Osteoblast (primary cell): ENCODE data around the gene DDR1. TPM values are rescaled to one million over a fixed set of nuclear protein-coding genes. Genes with fewer than 3 reads are reported as not detected.
"Not testable (repeated sequence)": the region's sequence is repeated elsewhere in the genome, so short reads cannot be mapped to it uniquely, and the experiment has no call there.

Experiments
- DNase-seq: peaks from one replicate; pipeline ENCODE4 v3.0.0; 2011; ENCODE audit warnings: low spot score, mixed read lengths; ENCODE audit not compliant: insufficient read length; ENCODE audit errors: missing footprints
- H2AFZ ChIP-seq: 2 replicates; pipeline ENCODE4 v1.6.0; 2011; ENCODE audit warnings: mild to moderate bottlenecking, low read length
- H3K27ac ChIP-seq: 2 replicates; pipeline ENCODE4 v1.5.1; 2011; ENCODE audit warnings: mild to moderate bottlenecking, low read depth, low read length, moderate library complexity
- H3K27me3 ChIP-seq: 2 replicates; pipeline ENCODE4 v1.6.0; 2012; ENCODE audit warnings: mild to moderate bottlenecking, control low read depth, inconsistent platforms, low read length, moderate library complexity; ENCODE audit not compliant: insufficient read depth
- H3K36me3 ChIP-seq: 2 replicates; pipeline ENCODE4 v1.5.1; 2011; ENCODE audit warnings: mild to moderate bottlenecking, low read length, control low read depth, moderate library complexity; ENCODE audit not compliant: insufficient read depth
- H3K4me1 ChIP-seq: 2 replicates; pipeline ENCODE4 v1.5.1; 2011; ENCODE audit warnings: mild to moderate bottlenecking, low read length, control low read depth, moderate library complexity; ENCODE audit not compliant: insufficient read depth
- H3K4me2 ChIP-seq: 2 replicates; pipeline ENCODE4 v1.6.0; 2011; ENCODE audit warnings: mild to moderate bottlenecking, low read length; ENCODE audit not compliant: insufficient read depth
- H3K4me3 ChIP-seq: fragments of 200-600 bp; sonication (generic); 3 replicates; pipeline ENCODE4 v1.5.1; 2012; ENCODE audit warnings: mild to moderate bottlenecking, low read length, inconsistent platforms; ENCODE audit not compliant: insufficient read depth
- H3K79me2 ChIP-seq: 2 replicates; pipeline ENCODE4 v1.6.0; 2012; ENCODE audit warnings: mild to moderate bottlenecking, low read length, control low read depth, inconsistent platforms; ENCODE audit not compliant: insufficient read depth
- H3K9me3 ChIP-seq: 2 replicates; pipeline ENCODE4 v1.5.1; 2011; ENCODE audit warnings: low read depth, low read length, control low read depth
- H4K20me1 ChIP-seq: 2 replicates; pipeline ENCODE4 v1.6.0; 2012; ENCODE audit warnings: mild to moderate bottlenecking, low read length, control low read depth; ENCODE audit not compliant: insufficient read depth
- total RNA-seq: library from RNA; depleted of rRNA; stranded (reverse); fragments of >200 nt; gene quantifications from 2 replicates; pipeline ENCODE4 v1.2.3, GENCODE V29; 2012
- TF ChIP-seq, protein P1 (sequence below): IDR thresholded peaks from 2 replicates; pipeline ENCODE4 v1.5.1; 2011; ENCODE audit warnings: mild to moderate bottlenecking, low read depth, low read length, moderate library complexity; ENCODE audit errors: extremely low read depth

The DDR1 gene
- total RNA-seq, 1 donor, result 22.4 TPM

- peaks cover 2% of the 10 kb centered on the region for H3K79me2 ChIP-seq
- H3K4me1 ChIP-seq, result no peaks in the 10 kb centered on the region
- no peak overlapping the region for H3K27ac ChIP-seq
- no peaks in the 10 kb centered on the region for H3K9me3 ChIP-seq
- no peak overlapping the region for H3K4me3 ChIP-seq
- H2AFZ ChIP-seq, result no peak overlapping the region
- H3K27me3 ChIP-seq, result no peaks in the 10 kb centered on the region
- peaks cover 9% of the 10 kb centered on the region for H3K36me3 ChIP-seq
- H3K4me2 ChIP-seq, result no peak overlapping the region
- H4K20me1 ChIP-seq, result no peaks in the 10 kb centered on the region
- TF ChIP-seq, protein P1, sequence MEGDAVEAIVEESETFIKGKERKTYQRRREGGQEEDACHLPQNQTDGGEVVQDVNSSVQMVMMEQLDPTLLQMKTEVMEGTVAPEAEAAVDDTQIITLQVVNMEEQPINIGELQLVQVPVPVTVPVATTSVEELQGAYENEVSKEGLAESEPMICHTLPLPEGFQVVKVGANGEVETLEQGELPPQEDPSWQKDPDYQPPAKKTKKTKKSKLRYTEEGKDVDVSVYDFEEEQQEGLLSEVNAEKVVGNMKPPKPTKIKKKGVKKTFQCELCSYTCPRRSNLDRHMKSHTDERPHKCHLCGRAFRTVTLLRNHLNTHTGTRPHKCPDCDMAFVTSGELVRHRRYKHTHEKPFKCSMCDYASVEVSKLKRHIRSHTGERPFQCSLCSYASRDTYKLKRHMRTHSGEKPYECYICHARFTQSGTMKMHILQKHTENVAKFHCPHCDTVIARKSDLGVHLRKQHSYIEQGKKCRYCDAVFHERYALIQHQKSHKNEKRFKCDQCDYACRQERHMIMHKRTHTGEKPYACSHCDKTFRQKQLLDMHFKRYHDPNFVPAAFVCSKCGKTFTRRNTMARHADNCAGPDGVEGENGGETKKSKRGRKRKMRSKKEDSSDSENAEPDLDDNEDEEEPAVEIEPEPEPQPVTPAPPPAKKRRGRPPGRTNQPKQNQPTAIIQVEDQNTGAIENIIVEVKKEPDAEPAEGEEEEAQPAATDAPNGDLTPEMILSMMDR, result no peak
- no peak for DNase-seq
Observed at GRCh38 chr6:30903236-30903635, 18.9 kb downstream of the DDR1 start.

DNA sequence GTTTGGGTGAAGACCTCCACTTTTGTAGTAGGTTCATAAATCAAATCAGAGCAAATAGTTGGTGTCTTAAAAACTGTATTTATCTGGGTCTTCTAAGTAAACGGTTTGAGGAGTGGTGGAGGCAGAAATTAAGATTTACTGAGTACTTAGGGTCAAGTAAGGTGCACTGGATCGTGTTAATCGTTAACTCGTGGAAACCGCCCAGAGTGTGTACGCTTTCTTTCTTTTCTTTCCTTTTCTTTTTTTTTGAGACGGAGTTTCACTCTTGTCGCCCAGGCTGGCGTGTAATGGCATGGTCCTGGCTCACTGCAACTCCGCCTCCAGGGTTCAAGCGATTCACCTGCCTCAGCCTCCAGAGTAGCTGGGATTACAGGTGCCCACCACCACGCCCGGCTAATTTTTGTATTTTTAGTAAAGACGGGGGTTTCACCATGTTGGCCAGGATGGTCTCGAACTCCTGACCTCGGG, 23.0 kb downstream of the DDR1 start:
- H3K4me1 ChIP-seq, H3K27me3 ChIP-seq, H3K9me3 ChIP-seq, H4K20me1 ChIP-seq, H3K27ac ChIP-seq, DNase-seq: not testable (repeated sequence)
- Histone ChIP-seq H3K4me2 (peak overlapping the region; percentile 82), H3K79me2 (peaks cover 15% of the 10 kb centered on the region), H3K36me3 (peaks cover 21% of the 10 kb centered on the region), H3K4me3 (peak overlapping the region; percentile 99), H2AFZ (peak overlapping the region; percentile 97)

DNA sequence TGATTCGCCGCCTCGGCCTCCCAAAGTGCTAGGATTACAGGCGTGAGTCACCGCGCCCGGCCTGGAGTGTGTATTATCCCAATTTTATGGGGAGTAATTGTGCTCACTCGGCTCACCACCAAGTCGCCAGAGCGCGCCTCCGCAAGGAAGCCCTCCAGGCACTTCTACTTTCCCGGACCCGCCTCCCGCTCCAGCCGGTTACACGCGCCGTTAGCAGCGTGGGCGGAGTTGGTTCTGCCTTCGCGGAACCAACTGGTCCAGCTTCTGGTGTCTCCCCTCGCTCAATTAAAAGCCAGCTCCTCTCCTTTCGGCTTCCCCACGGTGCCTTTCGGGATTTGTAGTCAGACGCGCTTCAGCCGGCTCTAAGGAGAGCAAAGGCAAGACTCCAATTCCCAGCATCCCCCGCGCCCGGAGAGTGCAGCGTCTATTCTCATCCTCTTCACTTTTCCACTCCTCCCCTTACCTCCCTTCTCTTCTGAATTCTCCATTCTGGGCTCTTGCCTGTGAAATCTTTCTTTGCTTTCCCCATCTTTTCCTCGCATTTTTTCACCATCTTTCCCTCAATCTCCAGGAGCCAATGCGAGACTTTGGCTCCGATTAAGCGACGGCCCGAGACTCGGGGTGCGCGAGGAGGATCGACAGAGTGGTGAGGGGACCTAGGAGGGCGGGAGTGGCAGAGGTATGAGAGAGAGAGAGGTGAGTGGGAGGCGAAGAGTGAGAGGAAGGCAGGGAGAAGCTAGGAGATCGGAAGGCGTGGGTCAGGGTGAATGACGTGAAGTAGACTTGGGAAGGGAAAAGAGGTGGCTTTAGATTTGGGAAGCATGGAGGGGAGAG, 23.7 kb downstream of the DDR1 start, which contains the start of gene GTF2H4:
Gene GTF2H4, plus strand, starts transcription at position 450 of the 834 bp plus-strand sequence.
- H3K36me3 ChIP-seq, result peaks cover 24% of the 10 kb centered on the region
- H3K4me3 ChIP-seq, result peak within 1 kb of the TSS; percentile 99
- H3K9me3 ChIP-seq, result no peaks in the 10 kb centered on the region
- H3K4me1 ChIP-seq, result peaks cover 10% of the 10 kb centered on the region
- peak; percentile 99 for DNase-seq
- H3K4me2 ChIP-seq, result peak within 1 kb of the TSS; percentile 82
- H3K27me3 ChIP-seq, result no peaks in the 10 kb centered on the region
- TF ChIP-seq, protein P1, result no peak
- peak within 1 kb of the TSS; percentile 84 for H3K27ac ChIP-seq
- H2AFZ ChIP-seq, result peak within 1 kb of the TSS; percentile 97
- H3K79me2 ChIP-seq, result peaks cover 15% of the 10 kb centered on the region
- peaks cover 3% of the 10 kb centered on the region for H4K20me1 ChIP-seq

DNA sequence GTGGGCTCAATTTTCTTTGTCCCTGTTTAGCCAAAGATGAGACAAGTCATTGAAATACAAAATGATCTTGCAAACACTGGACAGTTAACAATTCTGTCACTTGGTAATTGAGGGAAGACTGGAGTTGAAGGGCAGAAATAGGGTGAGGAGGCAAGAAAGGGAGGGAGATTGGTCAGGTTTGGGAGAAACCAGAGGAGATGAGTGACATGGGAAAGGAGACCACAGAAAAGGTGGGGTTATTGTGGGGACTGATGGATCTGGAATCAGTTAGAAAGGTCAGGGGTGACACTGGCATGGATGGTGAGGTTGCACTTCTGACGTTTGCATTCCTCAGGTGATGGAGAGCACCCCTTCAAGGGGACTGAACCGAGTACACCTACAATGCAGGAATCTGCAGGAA, 24.4 kb downstream of the DDR1 start:
- no peaks in the 10 kb centered on the region for H3K9me3 ChIP-seq
- peaks cover 15% of the 10 kb centered on the region for H3K79me2 ChIP-seq
- DNase-seq, result peak; percentile 48
- TF ChIP-seq, protein P1, result no peak
- H4K20me1 ChIP-seq, result peaks cover 3% of the 10 kb centered on the region
- no peaks in the 10 kb centered on the region for H3K27me3 ChIP-seq
- H3K27ac ChIP-seq, result peak overlapping the region; percentile 84
- H2AFZ ChIP-seq, result peak overlapping the region; percentile 97
- H3K36me3 ChIP-seq, result peaks cover 29% of the 10 kb centered on the region
- peaks cover 11% of the 10 kb centered on the region for H3K4me1 ChIP-seq
- peak overlapping the region; percentile 82 for H3K4me2 ChIP-seq
- peak overlapping the region; percentile 99 for H3K4me3 ChIP-seq

DNA sequence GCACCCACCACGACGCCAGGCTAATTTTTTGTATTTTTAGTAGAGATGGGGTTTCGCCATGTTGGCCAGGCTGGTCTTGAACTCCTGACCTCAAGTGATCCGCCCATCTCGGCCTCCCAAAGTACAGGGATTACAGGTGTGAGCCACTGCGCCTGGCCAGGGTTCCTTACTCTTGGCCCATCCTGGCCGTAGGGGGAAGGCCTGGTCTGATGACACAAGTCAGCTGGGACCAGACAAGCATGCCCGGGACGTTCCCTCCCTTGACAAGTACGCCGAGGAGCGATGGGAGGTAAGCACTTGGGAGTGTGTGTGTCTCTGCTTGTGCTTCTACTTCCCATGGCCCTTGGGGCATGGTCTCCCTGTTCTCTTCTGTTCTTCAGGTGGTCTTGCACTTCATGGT, 26.2 kb downstream of the DDR1 start:
- H3K27ac ChIP-seq, H3K27me3 ChIP-seq, H3K9me3 ChIP-seq, H2AFZ ChIP-seq, DNase-seq, H4K20me1 ChIP-seq, H3K4me2 ChIP-seq, H3K4me3 ChIP-seq: not testable (repeated sequence)
- Histone ChIP-seq H3K36me3 (peaks cover 29% of the 10 kb centered on the region), H3K4me1 (peaks cover 25% of the 10 kb centered on the region), H3K79me2 (peaks cover 15% of the 10 kb centered on the region)
